Right cardiac atrium (tissue), 5 donors: ENCODE measurements around the gene LHFPL6. TPM values are rescaled to one million over a fixed set of nuclear protein-coding genes. Genes with fewer than 3 reads are reported as not detected.

Experiments used
- ATAC-seq, 2 donors: fragments of 200-7000 bp; cut with Tn5 transposase; one replicate each; pipeline versions ENCODE4 v1.8.0 to v1.9.1; 2020; ENCODE audit warnings: moderate library complexity in 2 of 2, mild to moderate bottlenecking in 1 of 2
- DNase-seq, 3 donors: peaks; one replicate each; pipeline ENCODE4 v3.0.0-alpha.2; 2020
- H3K27ac ChIP-seq: one replicate; pipeline ENCODE4 v1.5.1; 2013; ENCODE audit warnings: mild to moderate bottlenecking, low read length, control low read depth, moderate library complexity
- H3K27me3 ChIP-seq: one replicate; pipeline ENCODE4 v1.6.1; 2013; ENCODE audit not compliant: control insufficient read depth, insufficient read depth
- H3K4me1 ChIP-seq: one replicate; pipeline ENCODE4 v1.6.1; 2013; ENCODE audit warnings: low read length; ENCODE audit not compliant: control insufficient read depth, insufficient read depth
- H3K4me3 ChIP-seq: one replicate; pipeline ENCODE4 v1.5.1; 2013; ENCODE audit warnings: low read length, control low read depth
- H3K9me3 ChIP-seq: one replicate; pipeline ENCODE4 v1.6.1; 2013; ENCODE audit warnings: low read length; ENCODE audit not compliant: control insufficient read depth
- WGBS: extraction: QIAGEN DNeasy Blood & Tissue Kit; methylation state at CpG from one replicate; pipeline ENCODE4 v1.1.7; 2013; 5-methylcytosine and 5-hydroxymethylcytosine counted together
- intact Hi-C, 4 donors: fragments of 100-400 bp; cut with DNase I; formaldehyde crosslinking; loops; one replicate each; pipeline versions ENCODE4 v1.11.0 to v1.14.0; 2022 to 2023
- long read RNA-seq, 4 donors: library from polyadenylated mRNA; unstranded; transcript quantifications; one replicate each; pipeline ENCODE4 v2.0.0, GENCODE V29; 2020 to 2021
- polyA plus RNA-seq: library from polyadenylated mRNA; stranded (reverse); fragments of 200-250 nt; gene quantifications from one replicate; pipeline ENCODE4 v1.2.3, GENCODE V29; 2013
- total RNA-seq, 4 donors: library from RNA; stranded (reverse); fragmentation: NEBNext Ultra II Directional; extraction: Animal tissue kit (Norgen Biotek cat#: 25700); gene quantifications; one replicate each; pipeline ENCODE4 v1.2.1, GENCODE V29; 2021
- donor health status: healthy with polysubstance abuse.
- donor health status: DM: no; HTN: yes; CAD: no.
- donor health status: DM: no; HTN: no; CAD: no.
- donor health status: DM: no; HTN: yes; CAD: no; lungs with severe emphysema.
- donor health status: DM: yes; HTN: yes; CAD: no.

The LHFPL6 gene
- 10 to 100 TPM; 54.0 to 65.3 (median 56.4) TPM for total RNA-seq
- polyA plus RNA-seq = 66.8 TPM
- long read RNA-seq, donor 1, partial matches to known transcripts = 3 of 14 reads
- long read RNA-seq, donor 1, other reads (novel, unspliced or antisense) = 10 of 14 reads
- long read RNA-seq, donor 2, partial matches to known transcripts = 0 of 2 reads
- long read RNA-seq, donor 2, other reads (novel, unspliced or antisense) = 1 of 2 reads
- long read RNA-seq, donor 3, partial matches to known transcripts = 12 of 21 reads
- long read RNA-seq, donor 3, other reads (novel, unspliced or antisense) = 6 of 21 reads
- long read RNA-seq, donor 4, partial matches to known transcripts = 1 of 3 reads
- long read RNA-seq, donor 4, other reads (novel, unspliced or antisense) = 2 of 3 reads

- peak within 1 kb of the TSS; percentile 55 for H3K4me3 ChIP-seq
- peak within 1 kb of the TSS; percentile 90 for H3K27ac ChIP-seq
- H3K9me3 ChIP-seq = no peaks in the 10 kb centered on the region
- peaks cover 3% of the 10 kb centered on the region for H3K4me1 ChIP-seq
- H3K27me3 ChIP-seq = no peaks in the 10 kb centered on the region
- DNase-seq (peak; percentile 89 to 95 (median 94)), ATAC-seq (peak; percentile 98)
- under 1% methylated on average over 73 of the region's 73 CpGs for WGBS
- intact Hi-C loops = loop anchor here (5.0 to 10.0 kb wide), 5 partner anchors 75 to 328 kb away; no protein-coding TSS in a partner anchor
Measured at GRCh38 chr13:39602614-39603366, at the start of gene LHFPL6. Gene LHFPL6 (minus strand): TSS chr13:39603193.

- Histone ChIP-seq H3K4me1 (no peaks in the 10 kb centered on the region), H3K27ac (no peak overlapping the region), H3K27me3 (no peaks in the 10 kb centered on the region), H3K9me3 (no peaks in the 10 kb centered on the region), H3K4me3 (no peak overlapping the region)
- ATAC-seq = no peak
- 81% methylated on average over 4 of the region's 4 CpGs for WGBS
- intact Hi-C loops = no loop called here
- DNase-seq = no peak
Measured at GRCh38 chr13:39646122-39646521, 43.1 kb upstream of the LHFPL6 start.

- ATAC-seq = no peak
- DNase-seq = no peak
- Histone ChIP-seq H3K27ac (no peak overlapping the region), H3K4me1 (no peaks in the 10 kb centered on the region), H3K9me3 (no peaks in the 10 kb centered on the region), H3K27me3 (peaks cover 3% of the 10 kb centered on the region), H3K4me3 (no peak overlapping the region)
- WGBS = 81% methylated on average over 1 of the region's 1 CpG
- intact Hi-C loops = no loop called here
Measured at GRCh38 chr13:39641645-39642044, 38.7 kb upstream of the LHFPL6 start.

GRCh38 chr13:39637890-39638289, 34.9 kb upstream of the LHFPL6 start:
- ATAC-seq (no peak), DNase-seq (no peak)
- 88% methylated on average over 3 of the region's 3 CpGs for WGBS
- H3K4me1 ChIP-seq = no peaks in the 10 kb centered on the region
- intact Hi-C loops = no loop called here
- peaks cover 3% of the 10 kb centered on the region for H3K27me3 ChIP-seq
- H3K27ac ChIP-seq = no peak overlapping the region
- no peaks in the 10 kb centered on the region for H3K9me3 ChIP-seq
- no peak overlapping the region for H3K4me3 ChIP-seq

DNA sequence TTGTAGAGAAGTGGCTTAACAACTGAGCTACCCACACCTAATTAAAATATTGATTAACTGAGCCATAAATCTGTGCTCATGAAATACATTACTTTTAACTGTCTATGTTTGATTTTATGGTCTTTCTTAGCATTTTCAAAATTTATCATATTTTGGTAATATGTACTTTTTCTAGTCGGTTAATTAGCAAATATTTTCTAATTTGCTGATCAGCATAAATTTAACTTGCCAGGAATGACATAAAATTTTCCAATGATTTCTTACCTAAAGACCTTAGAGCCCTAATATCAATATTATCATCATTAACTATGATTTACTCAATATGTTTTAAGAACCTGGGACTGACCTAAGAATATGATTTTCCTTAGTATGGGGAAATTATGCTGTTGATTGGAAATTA, 32.6 kb upstream of the LHFPL6 start:
- 97% methylated on average over 1 of the region's 1 CpG for whole genome bisulfite sequencing
- H3K27me3 ChIP-seq = peaks cover 3% of the 10 kb centered on the region
- ATAC-seq (no peak), DNase-seq (no peak)
- H3K4me3 ChIP-seq = no peak overlapping the region
- H3K4me1 ChIP-seq = no peaks in the 10 kb centered on the region
- H3K27ac ChIP-seq = no peak overlapping the region
- intact Hi-C loops = no loop called here
- H3K9me3 ChIP-seq = no peaks in the 10 kb centered on the region

- Histone ChIP-seq H3K27me3 (peaks cover 3% of the 10 kb centered on the region), H3K27ac (no peak overlapping the region), H3K9me3 (no peaks in the 10 kb centered on the region), H3K4me3 (no peak overlapping the region), H3K4me1 (no peaks in the 10 kb centered on the region)
- intact Hi-C loops = no loop called here
- no peak for DNase-seq
- ATAC-seq = no peak
Measured at GRCh38 chr13:39632994-39633393, 30.0 kb upstream of the LHFPL6 start.

DNA sequence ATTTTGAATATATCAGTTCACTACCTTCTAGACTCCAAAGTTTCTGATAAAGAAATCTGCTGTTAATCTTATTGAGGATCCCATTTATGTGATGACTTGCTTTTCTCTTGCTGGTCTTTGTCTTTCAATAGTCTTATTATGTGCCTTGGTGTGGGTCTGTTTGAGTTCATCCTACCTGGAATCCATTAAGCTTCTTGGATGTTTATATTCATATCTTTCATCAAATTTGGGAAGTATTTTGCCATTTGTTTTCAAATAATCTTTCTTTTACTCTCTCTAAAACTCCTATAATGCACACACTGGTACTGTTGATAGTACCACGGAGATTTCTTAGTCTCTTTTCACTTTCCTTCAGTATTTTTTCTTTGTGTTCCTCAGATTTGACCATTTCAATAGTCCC, 28.3 kb upstream of the LHFPL6 start:
- Histone ChIP-seq H3K9me3 (no peaks in the 10 kb centered on the region), H3K4me3 (no peak overlapping the region), H3K27me3 (no peaks in the 10 kb centered on the region), H3K4me1 (no peaks in the 10 kb centered on the region), H3K27ac (no peak overlapping the region)
- 85% methylated on average over 1 of the region's 1 CpG for WGBS
- DNase-seq = no peak
- intact Hi-C loops = no loop called here
- no peak for ATAC-seq

DNA sequence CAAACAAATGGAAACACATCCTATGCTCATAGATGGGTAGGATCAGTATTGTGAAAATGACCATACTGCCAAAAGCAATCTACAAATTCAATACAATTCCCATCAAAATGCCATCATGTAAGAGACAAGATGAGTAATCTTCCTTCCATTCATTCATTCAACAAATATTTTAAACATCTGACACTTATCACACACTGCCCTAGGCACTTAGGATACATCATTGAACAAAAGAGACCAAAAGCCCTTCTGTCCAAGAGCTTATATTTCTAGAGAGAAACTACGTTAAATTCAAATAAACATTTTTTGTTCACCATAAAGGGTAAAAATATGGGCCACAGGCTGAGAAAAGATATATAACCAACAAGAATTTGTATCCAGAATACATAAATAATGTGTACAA, 20.5 kb upstream of the LHFPL6 start:
- Histone ChIP-seq H3K4me1 (no peaks in the 10 kb centered on the region), H3K4me3 (no peak overlapping the region), H3K9me3 (no peaks in the 10 kb centered on the region), H3K27ac (no peak overlapping the region), H3K27me3 (no peaks in the 10 kb centered on the region)
- no peak for DNase-seq
- no peak for ATAC-seq
- intact Hi-C loops = no loop called here
- WGBS = 91% methylated on average over 1 of the region's 1 CpG

- ATAC-seq (no peak), DNase-seq (no peak)
- Histone ChIP-seq H3K4me3 (no peak overlapping the region), H3K27ac (no peak overlapping the region), H3K4me1 (no peaks in the 10 kb centered on the region), H3K9me3 (no peaks in the 10 kb centered on the region), H3K27me3 (no peaks in the 10 kb centered on the region)
- intact Hi-C loops = loop anchor here (5.0 to 10.0 kb wide), 5 partner anchors 344 to 571 kb away; no protein-coding TSS in a partner anchor
- 45% methylated on average over 1 of the region's 1 CpG for WGBS
Measured at GRCh38 chr13:39618561-39618960, 15.6 kb upstream of the LHFPL6 start.

DNA sequence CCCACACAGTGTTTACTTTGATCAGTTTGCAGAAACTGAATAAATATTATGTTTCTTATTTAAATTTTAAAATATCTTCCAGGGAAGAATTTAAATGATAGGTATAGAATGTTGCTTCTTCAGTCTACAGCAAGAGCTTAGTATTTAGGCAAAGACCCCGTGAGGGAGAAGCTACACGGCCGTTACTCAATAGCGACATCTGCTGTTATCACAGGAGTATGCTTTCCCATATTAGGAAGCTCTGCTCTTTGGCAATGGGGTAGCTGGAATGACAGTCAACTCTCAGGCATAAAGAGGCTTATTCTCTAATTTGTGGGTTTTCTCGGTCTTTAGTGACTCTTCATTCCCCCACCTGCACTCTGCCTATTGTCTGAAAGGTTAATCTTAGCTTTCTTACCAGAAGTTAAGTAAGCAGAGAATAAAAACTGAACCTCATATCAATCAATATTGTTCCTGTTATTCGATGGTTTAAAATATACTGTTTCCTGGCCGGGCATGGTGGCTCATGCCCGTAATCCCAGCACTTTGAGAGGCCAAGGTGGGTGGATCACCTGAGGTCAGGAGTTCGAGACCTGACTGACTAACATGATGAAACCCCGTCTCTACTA, 13.2 kb upstream of the LHFPL6 start:
- H3K27me3 ChIP-seq = no peaks in the 10 kb centered on the region
- no peaks in the 10 kb centered on the region for H3K9me3 ChIP-seq
- WGBS = 35% methylated on average over 10 of the region's 10 CpGs
- DNase-seq (peak in 2 of 3 donors; percentile 24 to 46), ATAC-seq (peak; percentile 84)
- H3K4me3 ChIP-seq = no peak overlapping the region
- no peaks in the 10 kb centered on the region for H3K4me1 ChIP-seq
- intact Hi-C loops = loop anchor here (5.0 to 10.0 kb wide), 5 partner anchors 341 to 569 kb away; no protein-coding TSS in a partner anchor
- H3K27ac ChIP-seq = no peak overlapping the region
